ENCODE data around the gene TEX36.
"Not testable (repeated sequence)": the region's sequence is repeated elsewhere in the genome, so short reads cannot be mapped to it uniquely, and the experiment has no call there.

Gene TEX36

GRCh38 chr10:125693524-125693847 is 10.5 kb upstream of the TEX36 start:
- in situ Hi-C loops (cut with HindIII; ENCODE audit: low pct_ligation_motif_present, low pct_unique_long_range_greater_than_20kb, low sequenced_read_pairs): no loop called here
- DNase-seq: no peak

- in situ Hi-C loops (cut with HindIII; ENCODE audit: low pct_ligation_motif_present, low pct_unique_long_range_greater_than_20kb, low sequenced_read_pairs): no loop called here
- DNase-seq: no peak
Observed at GRCh38 chr10:125692601-125693523, 9.9 kb upstream of the TEX36 start.

- in situ Hi-C loops (cut with HindIII; ENCODE audit: low pct_ligation_motif_present, low pct_unique_long_range_greater_than_20kb, low sequenced_read_pairs): no loop called here
Observed at GRCh38 chr10:125692196-125692595, 9.2 kb upstream of the TEX36 start.

GRCh38 chr10:125691160-125691981 is 8.4 kb upstream of the TEX36 start:
- DNase-seq: no peak
- in situ Hi-C loops (cut with HindIII; ENCODE audit: low pct_ligation_motif_present, low pct_unique_long_range_greater_than_20kb, low sequenced_read_pairs): no loop called here

More at GRCh38 chr10:125692196-125692595, 9.2 kb upstream of the TEX36 start:
- DNase-seq: no peak

GRCh38 chr10:125689955-125690569 is 7.1 kb upstream of the TEX36 start:
- no peak for DNase-seq
- in situ Hi-C loops (cut with HindIII; ENCODE audit: low pct_ligation_motif_present, low pct_unique_long_range_greater_than_20kb, low sequenced_read_pairs): no loop called here

- in situ Hi-C loops (cut with HindIII; ENCODE audit: low pct_ligation_motif_present, low pct_unique_long_range_greater_than_20kb, low sequenced_read_pairs): no loop called here
Observed at GRCh38 chr10:125687507-125688185, 4.7 kb upstream of the TEX36 start.

GRCh38 chr10:125684581-125684980 is 1.6 kb upstream of the TEX36 start:
- in situ Hi-C loops (cut with HindIII; ENCODE audit: low pct_ligation_motif_present, low pct_unique_long_range_greater_than_20kb, low sequenced_read_pairs): no loop called here

More at GRCh38 chr10:125687507-125688185, 4.7 kb upstream of the TEX36 start:
- DNase-seq: no peak

GRCh38 chr10:125683821-125684220 is 858 bp upstream of the TEX36 start:
- DNase-seq: no peak
- in situ Hi-C loops (cut with HindIII; ENCODE audit: low pct_ligation_motif_present, low pct_unique_long_range_greater_than_20kb, low sequenced_read_pairs): no loop called here

More at GRCh38 chr10:125684581-125684980, 1.6 kb upstream of the TEX36 start:
- DNase-seq: no peak

GRCh38 chr10:125679436-125679835 is 3.5 kb downstream of the TEX36 start:
- no peak for DNase-seq
- in situ Hi-C loops (cut with HindIII; ENCODE audit: low pct_ligation_motif_present, low pct_unique_long_range_greater_than_20kb, low sequenced_read_pairs): no loop called here

- in situ Hi-C loops (cut with HindIII; ENCODE audit: low pct_ligation_motif_present, low pct_unique_long_range_greater_than_20kb, low sequenced_read_pairs): no loop called here
- DNase-seq: no peak
Observed at GRCh38 chr10:125672884-125673283, 10.1 kb downstream of the TEX36 start.

- in situ Hi-C loops (cut with HindIII; ENCODE audit: low pct_ligation_motif_present, low pct_unique_long_range_greater_than_20kb, low sequenced_read_pairs): no loop called here
- no peak for DNase-seq
Observed at GRCh38 chr10:125662584-125662983, 20.4 kb downstream of the TEX36 start.

GRCh38 chr10:125661941-125662515 is 20.9 kb downstream of the TEX36 start:
- in situ Hi-C loops (cut with HindIII; ENCODE audit: low pct_ligation_motif_present, low pct_unique_long_range_greater_than_20kb, low sequenced_read_pairs): no loop called here

GRCh38 chr10:125661431-125661940 is 21.5 kb downstream of the TEX36 start:
- in situ Hi-C loops (cut with HindIII; ENCODE audit: low pct_ligation_motif_present, low pct_unique_long_range_greater_than_20kb, low sequenced_read_pairs): no loop called here

More at GRCh38 chr10:125661941-125662515, 20.9 kb downstream of the TEX36 start:
- DNase-seq: no peak

GRCh38 chr10:125659071-125659470 is 23.9 kb downstream of the TEX36 start:
- in situ Hi-C loops (cut with HindIII; ENCODE audit: low pct_ligation_motif_present, low pct_unique_long_range_greater_than_20kb, low sequenced_read_pairs): no loop called here
- DNase-seq: no peak

More at GRCh38 chr10:125661431-125661940, 21.5 kb downstream of the TEX36 start:
- DNase-seq: no peak

- DNase-seq: no peak
- in situ Hi-C loops (cut with HindIII; ENCODE audit: low pct_ligation_motif_present, low pct_unique_long_range_greater_than_20kb, low sequenced_read_pairs): no loop called here
Observed at GRCh38 chr10:125656523-125656922, 26.4 kb downstream of the TEX36 start.

GRCh38 chr10:125653113-125653512 is 29.9 kb downstream of the TEX36 start:
- in situ Hi-C loops (cut with HindIII; ENCODE audit: low pct_ligation_motif_present, low pct_unique_long_range_greater_than_20kb, low sequenced_read_pairs); DNase-seq: not testable (repeated sequence)

GRCh38 chr10:125646311-125646710 is 36.7 kb downstream of the TEX36 start:
- no peak for DNase-seq
- in situ Hi-C loops (cut with HindIII; ENCODE audit: low pct_ligation_motif_present, low pct_unique_long_range_greater_than_20kb, low sequenced_read_pairs): no loop called here

GRCh38 chr10:125641398-125641797 is 41.6 kb downstream of the TEX36 start:
- DNase-seq: no peak
- in situ Hi-C loops (cut with HindIII; ENCODE audit: low pct_ligation_motif_present, low pct_unique_long_range_greater_than_20kb, low sequenced_read_pairs): no loop called here

Measured in ACHN (cell line).